ENCODE data around the gene ZDHHC14.

- TF ChIP-seq POLR2A (IDR thresholded peaks at IDR 0.05; ENCODE audit: low read length), result no peak
- no peak for TF ChIP-seq GATA1 (IDR thresholded peaks at IDR 0.05; ENCODE audit: low read depth, low read length)
Observed at GRCh38 chr6:157466342-157466648, 85.3 kb downstream of the ZDHHC14 start.
